NCI-H1105 (cell line): ENCODE results near the gene DOHH.

Experiments used
- DNase-seq: peaks from one replicate; lab custom pipeline; 2025; lab: John Stamatoyannopoulos, UW

The DOHH gene, protein sequence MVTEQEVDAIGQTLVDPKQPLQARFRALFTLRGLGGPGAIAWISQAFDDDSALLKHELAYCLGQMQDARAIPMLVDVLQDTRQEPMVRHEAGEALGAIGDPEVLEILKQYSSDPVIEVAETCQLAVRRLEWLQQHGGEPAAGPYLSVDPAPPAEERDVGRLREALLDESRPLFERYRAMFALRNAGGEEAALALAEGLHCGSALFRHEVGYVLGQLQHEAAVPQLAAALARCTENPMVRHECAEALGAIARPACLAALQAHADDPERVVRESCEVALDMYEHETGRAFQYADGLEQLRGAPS

DNA sequence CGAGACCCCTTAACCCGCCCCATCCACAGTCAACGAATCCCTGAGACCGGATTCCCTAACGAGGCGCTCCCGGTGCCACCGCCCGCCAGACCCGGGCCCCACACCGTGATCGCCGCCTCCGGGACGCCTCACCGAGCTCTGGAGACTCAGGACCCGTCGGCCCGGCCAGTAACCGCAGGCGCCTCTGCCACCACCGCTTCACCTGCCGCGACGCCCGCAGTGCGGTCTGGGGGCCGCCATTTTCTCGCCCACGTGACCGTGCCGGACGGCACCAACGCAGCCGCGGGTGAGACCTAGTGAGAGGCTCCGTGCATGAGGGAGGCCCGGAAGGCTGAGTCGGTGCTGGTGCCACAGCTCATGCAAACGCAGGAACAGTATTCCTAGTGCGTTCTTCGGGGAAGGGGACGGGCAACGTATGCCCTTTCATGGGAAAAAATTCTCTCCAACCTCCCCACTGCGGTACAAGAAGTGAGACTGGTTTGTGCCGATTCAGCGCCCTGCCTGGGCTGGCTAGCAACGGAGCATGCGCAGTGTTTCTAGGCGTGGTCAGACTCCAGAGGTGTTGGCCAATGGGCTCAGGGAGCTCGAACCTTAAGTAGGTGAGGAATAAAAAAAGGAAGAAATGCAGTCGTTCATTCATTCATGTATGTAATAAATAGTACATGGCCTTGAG, at the start of gene DOHH:
Gene DOHH, minus strand, starts transcription at position 246 of the 673 bp plus-strand sequence. CDS start 3,860 bp downstream, outside the sequence.
- peak; percentile 94 for DNase-seq

DNA sequence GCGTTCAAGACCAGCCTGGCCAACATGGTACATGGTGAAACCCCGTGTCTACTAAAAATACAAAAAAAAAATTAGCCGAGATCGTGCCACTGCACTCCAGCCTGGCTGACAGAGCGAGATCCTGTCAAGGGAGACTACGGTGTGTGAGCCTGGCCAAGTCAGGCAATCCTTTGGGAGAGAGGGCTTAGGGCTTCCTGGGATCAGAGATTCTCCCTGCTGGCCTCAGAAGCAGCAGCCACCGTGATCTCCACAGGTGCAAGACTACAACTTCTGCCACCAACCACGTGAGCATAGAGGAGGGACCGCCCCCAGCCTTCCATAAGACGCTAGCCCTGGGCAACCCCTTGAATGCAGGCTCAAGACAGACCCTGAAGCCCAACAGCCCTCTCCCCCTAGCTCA, 49.3 kb upstream of the DOHH start:
- no peak for DNase-seq

DNA sequence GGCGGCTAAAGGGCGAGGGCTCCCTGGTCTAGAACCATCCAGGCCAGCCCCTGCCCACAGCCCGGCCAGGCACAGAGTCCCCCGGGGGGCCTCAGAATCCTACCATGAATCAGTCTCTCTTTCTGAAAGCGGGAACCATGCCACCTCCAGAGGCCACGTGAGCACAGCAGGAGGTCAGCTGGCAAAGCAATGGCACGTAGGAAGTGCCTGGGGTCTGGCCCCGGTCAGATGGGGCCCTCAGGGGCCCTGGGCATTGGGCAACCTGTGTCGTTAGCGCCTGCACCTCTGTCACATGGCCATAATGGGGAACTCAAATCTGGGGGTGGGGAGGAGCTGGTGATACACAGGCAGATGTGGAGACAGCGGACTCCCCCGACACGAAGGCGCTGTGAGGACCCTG, 48.1 kb upstream of the DOHH start:
- DNase-seq = no peak

DNA sequence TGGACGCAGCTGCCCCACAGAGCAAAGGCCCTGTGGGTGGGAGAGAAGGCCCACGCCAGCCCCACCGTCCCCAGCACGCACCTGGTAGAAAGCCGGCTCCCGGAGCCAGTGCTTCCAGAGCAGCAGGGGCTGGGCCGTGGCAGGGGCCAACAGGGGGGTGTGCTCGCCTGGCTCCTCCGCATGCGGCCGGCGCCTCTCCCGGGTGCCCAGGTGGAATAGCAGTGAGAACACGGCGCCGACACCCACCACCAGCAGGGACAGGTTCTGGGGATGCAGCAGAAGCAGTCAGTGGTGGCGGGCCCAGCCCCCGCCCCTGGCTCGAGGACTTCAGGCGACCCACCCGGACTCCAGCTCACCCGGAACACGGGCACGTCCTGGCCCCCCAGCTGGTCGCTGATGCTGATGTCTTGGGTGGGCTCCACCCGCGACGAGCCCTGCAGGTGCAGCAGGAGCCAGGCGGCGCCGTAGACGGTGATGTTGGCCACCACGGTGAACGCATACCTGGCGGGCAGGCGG, 47.4 kb upstream of the DOHH start:
- no peak for DNase-seq

DNA sequence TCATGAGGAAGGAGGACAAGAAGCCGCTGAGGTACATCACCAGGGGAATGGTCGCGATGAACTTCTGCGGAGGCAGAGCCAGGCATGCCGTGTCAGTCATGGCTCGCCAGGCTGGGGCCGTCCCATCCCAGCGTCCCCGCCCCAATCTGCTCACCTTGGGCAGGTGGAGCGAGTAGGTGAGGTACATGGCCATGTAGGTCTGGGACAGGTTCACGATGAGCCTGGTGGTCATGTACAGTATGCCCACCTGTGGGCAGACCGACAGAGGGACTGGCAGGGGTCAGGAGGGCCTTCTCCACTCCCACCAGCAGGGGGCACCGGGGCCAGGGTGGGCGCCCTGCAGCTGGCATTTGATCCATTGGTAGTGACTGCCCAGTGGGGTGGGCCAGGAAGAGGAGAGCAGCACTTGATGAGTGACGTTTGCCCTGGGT, 46.8 kb upstream of the DOHH start:
- DNase-seq = no peak

DNA sequence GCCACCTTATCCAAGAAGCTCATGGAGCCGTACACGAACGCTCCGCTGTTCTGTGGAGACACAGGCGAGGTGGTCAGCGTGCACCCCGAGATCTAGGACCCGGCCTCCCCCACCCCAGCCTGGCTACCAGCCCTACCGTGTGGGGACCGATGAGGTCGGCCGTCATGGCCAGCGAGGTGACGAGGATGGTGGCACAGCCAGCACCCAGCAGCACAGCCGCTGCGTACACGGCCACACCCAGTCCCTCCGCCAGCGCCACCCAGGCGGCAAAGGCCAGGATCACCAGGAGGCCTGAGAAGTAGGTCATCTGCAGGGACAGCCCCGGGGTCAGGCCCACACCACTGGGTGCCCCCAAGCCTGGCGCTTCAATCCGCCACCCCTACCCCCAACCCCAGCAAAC, 45.6 kb upstream of the DOHH start:
- DNase-seq = no peak

DNA sequence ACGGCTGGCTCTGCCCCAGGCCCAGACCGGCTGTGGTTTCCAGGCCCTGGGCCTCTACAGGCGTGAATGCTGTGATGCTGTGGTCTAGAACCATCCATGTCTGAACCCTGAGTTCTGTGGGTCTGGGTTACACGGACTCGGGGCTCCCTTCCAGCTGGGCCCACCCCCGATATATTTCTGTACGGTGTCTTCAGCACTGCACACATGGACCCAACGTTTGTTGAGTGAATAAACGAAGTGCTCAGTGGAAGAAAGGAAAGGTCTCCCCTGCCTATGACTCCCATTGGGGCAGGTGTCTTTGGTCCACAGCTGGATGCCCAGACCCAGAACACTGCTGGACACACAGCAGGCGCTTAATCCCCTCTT, 45.2 kb upstream of the DOHH start:
- DNase-seq = no peak

DNA sequence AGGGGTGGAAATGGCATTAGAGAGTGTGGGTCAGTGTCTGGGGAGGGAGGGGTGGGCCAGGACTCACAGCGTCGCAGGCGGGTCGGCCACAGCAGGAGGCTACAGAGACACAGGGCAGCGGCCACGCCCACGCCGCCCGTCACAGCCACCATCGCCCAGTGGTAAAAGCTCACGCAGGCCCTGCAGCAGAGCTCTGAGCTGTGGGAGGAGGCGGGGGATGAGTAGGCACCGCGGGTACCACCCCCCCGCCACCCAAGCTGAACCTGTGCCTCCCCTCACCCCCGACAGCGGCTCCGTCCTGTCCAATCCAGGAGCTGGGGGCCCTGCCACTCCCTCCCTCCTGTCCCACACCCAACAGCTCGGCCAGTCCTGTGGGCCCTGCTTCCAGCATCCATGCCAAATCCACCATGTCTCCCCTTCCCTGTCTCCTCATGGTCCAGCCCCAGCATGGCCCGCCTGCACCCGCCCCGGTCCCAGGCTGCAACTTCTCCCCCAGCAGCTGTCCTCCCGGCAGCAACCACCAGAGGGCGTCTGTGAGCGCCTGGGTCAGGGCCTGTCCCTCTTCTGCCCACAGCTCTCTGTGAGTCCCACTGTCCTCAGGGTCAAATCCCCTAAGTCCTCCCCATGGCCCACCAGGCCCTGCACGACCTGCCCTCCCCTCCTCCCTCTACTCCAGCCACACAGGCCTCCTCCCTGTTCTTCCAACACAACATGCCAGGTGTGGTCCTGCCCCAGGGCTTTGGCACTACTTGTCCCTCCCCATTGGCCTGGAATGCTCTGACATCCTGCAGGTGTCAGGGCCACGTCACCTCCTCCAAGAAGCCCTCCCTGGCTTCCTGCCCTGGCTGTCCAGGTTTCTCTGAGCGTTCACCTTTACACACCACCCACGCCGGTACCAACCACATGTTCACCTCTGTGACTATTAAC, 44.5 kb upstream of the DOHH start:
- DNase-seq = peak; percentile 15

DNA sequence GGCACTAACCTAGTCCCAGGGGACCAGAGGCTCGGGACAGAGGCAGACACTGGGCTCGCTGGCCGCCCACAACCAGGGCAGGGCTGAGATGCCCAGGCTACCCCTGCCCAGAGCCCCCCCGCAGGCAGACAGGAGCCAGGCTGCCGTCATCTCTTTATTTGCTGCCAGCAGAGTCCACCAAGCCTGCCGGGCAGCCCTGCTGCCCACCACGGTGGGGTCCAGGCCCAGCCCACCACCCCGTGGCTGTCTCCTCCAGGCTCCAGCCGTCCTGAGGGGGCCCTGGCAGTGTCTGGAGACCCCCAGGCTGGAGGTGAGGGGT, 43.5 kb upstream of the DOHH start:
- no peak for DNase-seq

DNA sequence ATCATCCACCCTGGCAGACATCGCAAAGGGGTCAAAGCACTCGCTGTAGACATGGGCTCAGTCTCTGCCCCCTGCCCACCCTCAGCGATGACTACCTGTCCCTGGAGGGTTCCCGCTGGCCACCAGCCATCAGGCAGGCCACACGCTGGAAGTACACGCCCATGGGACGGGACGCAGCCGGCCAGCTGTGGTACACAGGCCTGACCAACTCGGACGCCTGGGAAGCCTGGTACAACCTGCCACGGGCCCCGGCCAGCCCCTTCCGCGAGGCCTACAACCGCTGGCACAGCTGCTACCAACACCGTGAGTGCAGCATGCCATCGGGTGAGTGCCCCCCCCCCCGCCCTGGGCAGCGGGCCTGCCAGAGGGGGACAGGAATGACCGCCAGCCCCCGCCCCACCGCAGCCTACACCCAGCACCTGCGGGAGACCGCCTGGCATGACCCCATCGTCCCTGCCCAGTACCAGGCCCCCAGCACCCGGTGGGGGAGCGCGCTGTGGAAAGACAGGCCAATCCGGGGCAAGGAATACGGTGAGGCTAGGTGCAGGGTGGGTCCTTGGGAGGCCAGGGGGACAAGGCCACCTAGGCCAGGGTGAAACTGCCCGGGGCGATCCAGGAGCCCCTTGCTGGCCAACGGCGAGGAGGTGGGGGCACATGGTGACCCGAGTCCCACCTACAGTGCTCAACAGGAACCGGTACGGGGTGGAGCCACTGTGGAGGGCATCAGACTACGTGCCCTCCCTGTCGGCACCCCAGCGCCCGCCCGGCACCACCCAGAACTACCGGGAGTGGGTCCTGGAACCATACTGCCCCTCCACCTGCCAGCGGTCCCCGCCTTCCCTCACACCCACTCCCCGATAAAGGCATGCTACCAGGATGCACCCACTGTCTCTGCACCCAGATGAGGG, 42.9 kb upstream of the DOHH start:
- DNase-seq = no peak

DNA sequence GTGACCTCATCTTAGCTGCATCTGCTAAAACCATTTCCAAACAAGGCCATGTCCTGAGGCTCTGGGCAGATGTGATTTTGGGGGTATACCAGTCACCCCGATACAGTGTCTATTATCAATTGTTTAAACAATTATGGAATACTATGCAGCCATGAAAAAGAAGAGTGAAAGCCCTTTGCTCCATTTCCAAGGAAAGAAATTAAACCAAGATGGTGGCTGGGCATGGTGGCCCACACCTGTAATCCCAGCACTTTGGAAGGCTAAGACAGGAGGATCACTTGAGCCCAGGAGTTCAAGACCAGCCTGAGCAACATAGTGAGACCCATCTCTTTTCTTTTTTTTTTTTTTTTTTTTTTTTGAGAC, 39.3 kb upstream of the DOHH start:
- DNase-seq = no peak

DNA sequence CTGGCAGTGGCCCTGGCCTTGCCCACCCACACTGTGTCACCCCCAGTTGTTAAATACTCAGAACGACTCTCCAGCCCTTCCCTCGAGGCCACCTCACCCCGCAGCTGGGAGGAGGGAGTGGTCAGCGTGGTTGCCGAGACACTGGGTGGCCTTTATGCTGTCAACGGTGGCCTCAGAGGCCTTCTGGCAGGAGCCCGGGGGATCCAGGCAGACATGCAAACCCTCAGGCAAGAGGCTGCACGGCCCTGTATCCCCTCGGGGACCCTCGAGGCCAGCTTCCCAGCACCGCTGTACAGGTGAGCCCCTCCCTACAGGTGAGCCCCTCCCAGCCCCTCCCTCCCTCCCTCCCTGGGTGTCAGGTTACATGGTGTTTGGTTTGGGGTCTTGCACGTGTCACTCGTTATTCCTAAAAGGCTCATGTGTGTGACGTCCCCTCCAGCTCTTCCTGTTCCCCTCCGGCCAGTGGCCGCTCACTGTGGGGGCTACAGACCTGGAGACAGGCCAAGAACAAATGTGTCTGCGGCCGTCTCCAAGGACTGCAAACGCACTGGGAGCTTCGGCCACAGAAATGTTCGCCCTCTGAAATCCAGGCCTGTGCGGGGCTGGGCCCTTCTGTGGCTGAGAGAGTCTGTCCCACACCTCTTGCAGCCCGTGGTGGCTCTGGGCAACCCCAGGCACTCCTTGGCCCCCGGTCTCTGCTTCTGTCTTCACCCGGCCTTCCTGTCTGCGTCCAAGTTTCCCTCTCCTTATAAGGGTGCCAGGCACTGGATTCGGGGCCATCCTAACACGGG, 38.7 kb upstream of the DOHH start, which contains the start of gene TEKTIP1:
Gene TEKTIP1, plus strand, starts transcription at position 210 of the 791 bp plus-strand sequence. Its CDS starts 4 bp downstream, at position 214.
- peak; percentile 13 for DNase-seq

DNA sequence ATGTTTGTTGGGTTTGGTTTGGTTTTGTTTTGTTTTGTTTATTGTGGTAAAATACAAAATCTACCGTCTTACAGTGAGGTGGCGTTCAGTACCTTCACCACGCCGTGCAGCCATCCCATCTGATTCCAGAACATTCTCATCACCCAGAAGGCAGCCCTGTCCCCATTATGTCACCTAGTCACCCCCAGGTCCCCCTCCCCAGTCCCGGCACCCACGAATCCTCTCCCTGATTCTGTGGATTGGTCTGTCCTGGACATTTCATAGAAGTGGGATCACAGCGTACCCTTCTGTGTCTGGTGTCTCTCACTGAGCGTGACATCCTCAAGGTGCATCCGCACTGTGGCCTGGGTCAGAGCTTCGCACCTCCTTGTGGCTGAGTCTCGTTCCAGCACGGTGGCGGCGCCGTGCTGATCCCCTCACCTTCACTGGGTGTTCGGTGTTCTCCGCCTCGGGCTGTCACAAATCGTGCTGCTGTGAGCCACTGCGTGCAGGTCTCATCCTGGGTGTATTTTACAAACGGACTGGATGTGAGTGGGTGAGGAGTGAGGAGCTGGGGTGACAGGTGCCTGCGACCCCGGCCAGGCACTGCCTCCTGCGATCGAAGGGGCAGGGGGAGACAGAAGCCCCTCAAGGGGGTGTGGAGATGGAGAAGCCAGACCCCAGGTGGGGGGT, 37.9 kb upstream of the DOHH start:
- no peak for DNase-seq

DNA sequence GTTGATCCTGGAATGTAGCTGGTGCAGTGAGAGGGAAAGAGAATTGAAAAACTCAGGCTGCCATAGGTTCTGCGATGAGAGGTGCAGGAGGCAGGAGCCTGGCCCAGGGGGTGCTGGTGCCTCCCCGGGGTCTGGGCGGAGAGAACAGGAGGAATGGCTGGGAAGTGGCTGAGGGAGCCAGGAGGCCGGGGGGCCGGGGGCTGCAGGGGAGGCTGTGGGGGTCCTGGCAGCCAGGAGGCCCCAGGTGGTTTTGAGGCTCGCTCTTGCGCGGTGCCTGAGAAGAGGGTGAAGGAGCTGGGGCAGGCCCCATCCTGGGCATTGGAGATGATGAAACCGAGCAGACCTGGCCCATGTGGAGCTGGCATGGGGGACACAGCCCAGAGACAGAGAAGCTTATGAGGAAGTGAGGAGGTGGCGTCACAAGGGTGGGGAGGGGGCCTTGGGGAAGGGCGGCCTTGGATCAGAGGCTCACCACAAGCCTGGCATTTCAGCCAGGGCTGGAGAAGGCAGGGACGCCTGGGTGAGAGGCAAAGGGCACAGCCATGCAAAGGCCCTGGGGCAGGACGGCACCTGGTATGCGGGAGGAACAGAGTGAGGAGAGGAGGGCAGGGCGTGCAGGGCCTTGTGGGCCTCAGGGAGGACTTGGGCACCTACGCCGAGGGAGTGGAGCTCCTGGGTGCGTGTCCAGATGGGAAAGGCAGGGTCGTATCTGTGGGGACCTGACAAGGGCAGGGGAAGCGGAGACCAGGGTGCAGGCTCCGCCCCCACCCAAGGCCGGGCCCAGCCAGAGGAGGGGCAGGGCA, 37.2 kb upstream of the DOHH start:
- DNase-seq = no peak

DNA sequence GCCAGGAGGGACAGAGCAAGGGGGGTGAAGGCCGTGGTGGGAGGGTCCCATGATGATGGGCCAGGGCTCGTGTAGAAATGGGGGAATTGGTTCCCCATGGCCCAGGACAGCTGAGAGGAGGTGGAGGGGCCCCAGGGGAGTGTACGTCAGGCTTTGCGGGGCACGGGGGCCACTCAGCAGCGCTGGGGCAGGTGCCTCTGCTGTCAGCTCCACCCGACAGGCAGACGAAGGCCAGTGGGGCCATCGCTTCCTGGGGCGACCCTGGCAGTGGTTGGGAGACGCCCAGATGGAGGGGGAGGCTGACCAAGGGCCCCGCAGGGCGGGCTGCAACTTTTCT, 36.6 kb upstream of the DOHH start:
- DNase-seq = no peak

DNA sequence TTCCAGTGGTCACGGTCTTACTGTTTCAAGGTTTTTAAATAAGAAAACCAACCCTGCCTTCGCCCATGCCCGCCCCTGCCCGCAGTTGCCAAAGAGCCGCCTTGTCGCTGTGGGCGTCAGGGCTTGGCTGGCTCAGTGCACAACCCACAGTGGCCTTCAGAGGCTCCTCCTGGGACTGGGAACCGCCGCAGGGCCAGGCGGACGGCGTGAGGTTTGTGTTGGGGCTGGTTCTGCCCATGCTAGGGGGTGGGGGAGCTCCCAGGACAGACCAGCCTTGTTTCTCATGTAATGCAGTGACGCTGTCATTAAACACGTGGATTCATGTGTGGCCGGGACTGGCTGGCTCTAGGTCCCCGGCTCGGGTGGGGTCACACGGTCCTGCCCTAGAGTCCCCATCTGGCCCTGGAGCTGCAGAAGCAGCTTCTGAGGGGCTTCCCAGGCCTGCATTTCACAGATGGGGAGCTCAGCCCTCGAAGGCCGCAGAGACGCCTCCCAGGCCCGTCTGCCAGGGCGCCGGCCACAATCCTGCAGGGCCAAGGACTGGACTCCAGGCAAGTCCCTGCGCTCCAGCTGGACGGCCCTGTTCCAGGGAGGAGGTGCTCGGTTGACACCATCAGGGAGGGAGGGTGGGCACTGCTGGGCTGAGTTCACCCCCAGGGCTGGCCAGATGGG, 36.1 kb upstream of the DOHH start:
- no peak for DNase-seq

DNA sequence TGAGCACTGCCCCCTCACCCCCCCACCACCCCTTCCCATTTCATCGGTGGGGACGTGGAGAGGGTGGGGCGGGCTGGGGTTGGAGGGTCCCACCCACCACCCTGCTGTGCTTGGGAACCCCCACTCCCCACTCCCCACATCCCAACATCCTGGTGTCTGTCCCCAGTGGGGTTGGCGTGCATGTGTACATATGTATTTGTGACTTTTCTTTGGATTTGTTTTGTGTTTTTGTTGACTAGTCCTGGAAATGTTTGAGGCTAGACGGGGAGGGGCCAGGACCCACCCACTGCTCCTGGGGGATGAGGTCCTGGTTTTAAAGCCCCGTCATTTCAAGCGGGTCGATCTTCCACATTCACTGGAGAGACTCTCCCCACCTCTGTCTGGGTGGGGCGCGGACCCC, 35.5 kb upstream of the DOHH start:
- no peak for DNase-seq

DNA sequence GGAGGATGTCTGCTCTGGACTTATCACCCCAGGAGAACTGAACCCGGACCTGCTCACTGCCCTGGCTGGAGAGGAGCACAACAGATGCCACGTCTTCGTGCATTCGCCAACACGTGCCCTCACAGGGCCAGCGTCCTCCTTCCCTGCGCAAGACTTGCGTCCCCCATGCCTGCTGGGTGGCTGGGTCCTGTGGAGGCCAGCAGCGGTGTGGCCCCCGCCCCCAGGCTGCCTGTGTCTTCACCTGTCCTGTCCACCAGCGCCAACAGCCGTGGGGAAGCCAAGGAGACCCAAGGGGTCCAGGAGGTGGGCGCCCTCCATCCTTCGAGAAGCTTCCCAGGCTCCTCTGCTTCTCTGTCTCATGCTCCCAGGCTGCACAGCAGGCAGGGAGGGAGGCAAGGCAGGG, 35.1 kb upstream of the DOHH start:
- DNase-seq = no peak

DNA sequence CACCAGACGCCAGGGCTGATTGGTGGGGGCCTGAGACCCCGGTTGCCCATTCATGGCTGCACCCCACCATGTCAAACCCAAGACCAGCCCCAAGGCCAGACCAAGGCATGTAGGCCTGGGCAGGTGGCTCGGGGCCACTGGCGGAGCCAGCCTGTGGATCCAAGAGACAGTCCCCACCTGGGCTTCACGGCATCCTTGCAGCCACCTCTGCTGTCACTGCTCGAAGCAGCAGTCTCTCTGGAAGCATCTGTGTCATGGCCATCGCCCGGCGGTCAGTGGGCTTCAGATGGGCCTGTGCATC, 34.7 kb upstream of the DOHH start:
- DNase-seq = no peak
